Endodermal cell (in vitro differentiated cells): ENCODE results near the gene SZT2. TPM values are rescaled to one million over a fixed set of nuclear protein-coding genes. Genes with fewer than 3 reads are reported as not detected.
A peak's percentile ranks its signal among the peaks of the same experiment; 100 is the strongest.
"Not testable (repeated sequence)": the region's sequence is repeated elsewhere in the genome, so short reads cannot be mapped to it uniquely, and the experiment has no call there.

ENCODE experiments used
- DNase-seq: peaks from one replicate; pipeline ENCODE4 v3.0.0-alpha.2; 2017
- H3K27ac ChIP-seq: 2 replicates; pipeline ENCODE4 v1.5.1; 2013; ENCODE audit warnings: mild to moderate bottlenecking, low read depth, low read length, moderate library complexity
- H3K27me3 ChIP-seq: 2 replicates; pipeline ENCODE4 v1.6.1; 2013; ENCODE audit warnings: mild to moderate bottlenecking, low read length, moderate library complexity; ENCODE audit not compliant: insufficient read depth, control insufficient read depth, poor library complexity, severe bottlenecking
- H3K36me3 ChIP-seq: 2 replicates; pipeline ENCODE4 v1.7.0; 2013; ENCODE audit warnings: mild to moderate bottlenecking, low read length, moderate library complexity; ENCODE audit not compliant: control insufficient read depth, insufficient read depth
- H3K4me1 ChIP-seq: one replicate; pipeline ENCODE4 v1.7.0; 2013; ENCODE audit warnings: low read length; ENCODE audit not compliant: control insufficient read depth, insufficient read depth
- H3K4me3 ChIP-seq: 2 replicates; pipeline ENCODE4 v1.5.1; 2013; ENCODE audit warnings: mild to moderate bottlenecking, low read length, moderate library complexity
- H3K9ac ChIP-seq: 2 replicates; pipeline ENCODE4 v1.6.1; 2013; ENCODE audit warnings: mild to moderate bottlenecking, low read length, moderate library complexity; ENCODE audit not compliant: poor library complexity, severe bottlenecking; ENCODE audit errors: extremely low read depth
- H3K9me3 ChIP-seq: 2 replicates; pipeline ENCODE4 v1.6.1; 2013; ENCODE audit warnings: mild to moderate bottlenecking, low read length, moderate library complexity; ENCODE audit not compliant: control insufficient read depth
- H3K27ac Mint-ChIP-seq: 2 replicates; pipeline ENCODE4 v1.8.0; 2020; ENCODE audit warnings: mixed read lengths
- H3K27me3 Mint-ChIP-seq: 2 replicates; pipeline ENCODE4 v1.8.0; 2021; ENCODE audit warnings: mild to moderate bottlenecking, mixed read lengths; ENCODE audit not compliant: insufficient read depth
- H3K36me3 Mint-ChIP-seq: 2 replicates; pipeline ENCODE4 v1.8.0; 2020; ENCODE audit warnings: low read depth, mixed read lengths
- H3K4me1 Mint-ChIP-seq: 2 replicates; pipeline ENCODE4 v1.8.0; 2020; ENCODE audit warnings: mixed read lengths
- H3K4me3 Mint-ChIP-seq: 2 replicates; pipeline ENCODE4 v1.8.0; 2020; ENCODE audit warnings: mild to moderate bottlenecking, moderate library complexity, mixed read lengths
- H3K9me3 Mint-ChIP-seq: 2 replicates; pipeline ENCODE4 v1.8.0; 2020; ENCODE audit warnings: mild to moderate bottlenecking, mixed read lengths
- CTCF ChIP-seq: fragments of 200-600 bp; sonication (generic); conservative IDR thresholded peaks from 2 replicates; pipeline ENCODE4 v1.5.0; 2021; ENCODE audit warnings: antibody characterized with exemption, mild to moderate bottlenecking
- WGBS, 2 experiments: methylation state at CpG; one replicate each; pipeline versions ENCODE4 v1.1.5 to v1.1.7; 2013; ENCODE audit warnings: missing lambda C conversion rate in 2 of 2, mixed read lengths in 1 of 2; ENCODE audit not compliant: insufficient coverage in 1 of 2, insufficient read length in 1 of 2; 5-methylcytosine and 5-hydroxymethylcytosine counted together
- total RNA-seq, 2 donors: library from RNA; stranded (reverse); fragmentation: NEBNext Ultra II Directional in 1 of 2; extraction: Animal tissue kit (Norgen Biotek cat#: 25700) in 1 of 2; gene quantifications; 2 replicates in 1 of 2; 3 replicates in 1 of 2; pipeline ENCODE4 v1.2.1, GENCODE V29; 2021

SZT2 gene
- total RNA-seq, 2 donors from 2014 or later: 55.6 to 59.7 TPM

DNA sequence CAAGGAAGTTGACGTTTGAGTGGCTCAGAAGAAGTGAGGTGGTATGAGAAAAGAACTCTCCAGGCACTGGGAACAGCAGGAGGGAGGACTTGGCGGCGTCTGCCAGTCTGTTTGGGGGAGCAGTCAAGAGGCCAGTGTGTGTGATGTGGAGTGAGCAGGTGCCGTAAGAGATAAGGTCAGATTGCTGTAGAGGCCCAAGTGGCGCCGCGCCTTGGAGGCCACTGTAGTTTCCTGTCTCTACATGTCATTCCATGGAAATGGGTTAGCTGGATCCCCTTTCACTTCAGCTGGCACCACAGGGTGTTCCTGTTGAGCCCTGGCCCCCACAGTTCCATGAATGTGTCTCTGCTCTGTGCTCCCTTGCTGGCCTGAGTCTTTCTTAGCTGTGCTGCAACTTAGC lies 105.5 kb downstream of the SZT2 start:
- no peaks in the 10 kb centered on the region for H3K27me3 ChIP-seq
- peaks cover 23% of the 10 kb centered on the region for H3K9me3 ChIP-seq
- H3K9ac ChIP-seq: no peak overlapping the region
- no peak overlapping the region for H3K27ac Mint-ChIP-seq
- TF ChIP-seq CTCF: no peak
- H3K36me3 ChIP-seq: no peaks in the 10 kb centered on the region
- no peak overlapping the region for H3K4me3 Mint-ChIP-seq
- no peak overlapping the region for H3K4me3 ChIP-seq
- WGBS, 2 experiments: 88 to 91% methylated on average over 7 of the region's 7 CpGs
- H3K9me3 Mint-ChIP-seq: peaks cover 20% of the 10 kb centered on the region
- H3K27ac ChIP-seq: no peak overlapping the region
- no peaks in the 10 kb centered on the region for H3K4me1 ChIP-seq
- H3K4me1 Mint-ChIP-seq: peaks cover 9% of the 10 kb centered on the region
- H3K36me3 Mint-ChIP-seq: no peaks in the 10 kb centered on the region
- H3K27me3 Mint-ChIP-seq: peaks cover 1% of the 10 kb centered on the region
- DNase-seq: peak; percentile 58

DNA sequence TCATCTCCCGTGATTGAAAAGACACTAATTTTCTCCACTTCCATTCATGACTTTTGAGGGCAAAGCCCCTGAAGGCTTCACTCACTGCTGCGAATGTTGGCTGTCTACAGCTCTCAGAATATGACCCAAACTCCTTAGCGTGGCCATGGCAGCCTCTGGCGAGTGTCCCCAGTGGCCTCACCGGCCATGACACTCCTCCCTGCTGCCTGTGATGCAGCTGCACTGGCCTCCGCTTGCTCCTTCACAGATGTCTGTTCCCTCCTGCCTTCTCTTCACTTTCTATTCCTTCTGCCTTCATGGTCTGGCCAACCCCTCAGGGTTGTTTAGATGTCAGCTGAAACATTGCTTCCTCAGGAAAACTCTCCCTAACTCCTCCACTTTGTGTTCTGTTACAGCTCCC lies 110.2 kb downstream of the SZT2 start:
- Mint-ChIP-seq H3K4me3 (no peak overlapping the region), H3K36me3 (no peaks in the 10 kb centered on the region), H3K9me3 (peaks cover 10% of the 10 kb centered on the region), H3K4me1 (peaks cover 4% of the 10 kb centered on the region), H3K27ac (no peak overlapping the region), H3K27me3 (peaks cover 1% of the 10 kb centered on the region)
- Histone ChIP-seq H3K4me1 (no peaks in the 10 kb centered on the region), H3K4me3 (no peak overlapping the region), H3K9me3 (no peaks in the 10 kb centered on the region), H3K27ac (no peak overlapping the region), H3K36me3 (no peaks in the 10 kb centered on the region), H3K27me3 (no peaks in the 10 kb centered on the region), H3K9ac (no peak overlapping the region)
- TF ChIP-seq CTCF: peak; percentile 43
- 86 to 88% methylated on average over 6 of the region's 6 CpGs for WGBS, 2 experiments
- no peak for DNase-seq

DNA sequence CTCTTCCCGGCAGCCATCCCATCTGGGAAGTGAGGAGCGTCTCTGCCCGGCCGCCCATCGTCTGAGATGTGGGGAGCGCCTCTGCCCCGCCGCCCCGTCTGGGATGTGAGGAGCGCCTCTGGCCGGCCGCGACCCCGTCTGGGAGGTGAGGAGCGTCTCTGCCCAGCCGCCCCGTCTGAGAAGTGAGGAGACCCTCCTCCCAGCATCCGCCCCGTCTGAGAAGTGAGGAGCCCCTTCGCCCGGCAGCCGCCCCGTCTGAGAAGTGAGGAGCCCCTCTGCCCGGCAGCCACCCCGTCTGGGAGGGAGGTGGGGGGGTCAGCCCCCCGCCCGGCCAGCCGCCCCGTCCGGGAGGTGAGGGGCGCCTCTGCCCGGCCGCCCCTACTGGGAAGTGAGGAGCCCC lies 112.1 kb downstream of the SZT2 start:
- H3K4me3 ChIP-seq, H3K27ac Mint-ChIP-seq, H3K4me1 Mint-ChIP-seq, H3K36me3 Mint-ChIP-seq, H3K4me3 Mint-ChIP-seq, H3K9ac ChIP-seq, H3K4me1 ChIP-seq, H3K36me3 ChIP-seq, H3K27ac ChIP-seq, H3K27me3 ChIP-seq, H3K9me3 ChIP-seq, H3K27me3 Mint-ChIP-seq, DNase-seq: not testable (repeated sequence)
- peaks cover 10% of the 10 kb centered on the region for H3K9me3 Mint-ChIP-seq
- WGBS, 2 experiments: 95% methylated on average over 14 of the region's 33 CpGs; no CpG with 5 or more reads in 1 of the 2 experiments

- Mint-ChIP-seq H3K27me3 (peaks cover 7% of the 10 kb centered on the region), H3K36me3 (no peaks in the 10 kb centered on the region), H3K4me1 (peaks cover 4% of the 10 kb centered on the region), H3K9me3 (peaks cover 10% of the 10 kb centered on the region), H3K4me3 (no peak overlapping the region), H3K27ac (no peak overlapping the region)
- DNase-seq: no peak
- no peak for TF ChIP-seq CTCF
- Histone ChIP-seq H3K9ac (no peak overlapping the region), H3K4me3 (no peak overlapping the region), H3K4me1 (no peaks in the 10 kb centered on the region), H3K9me3 (no peaks in the 10 kb centered on the region), H3K36me3 (no peaks in the 10 kb centered on the region), H3K27me3 (no peaks in the 10 kb centered on the region), H3K27ac (no peak overlapping the region)
- 93 to 97% methylated on average over 7 to 8 of the region's 8 CpGs for WGBS, 2 experiments
Observed at GRCh38 chr1:43503534-43503933, 113.8 kb downstream of the SZT2 start.
